Hepatic stellate cell (primary cell): ENCODE results near the gene PRDM7.
"Not testable (repeated sequence)": the region's sequence is repeated elsewhere in the genome, so short reads cannot be mapped to it uniquely, and the experiment has no call there.

Source experiments
- DNase-seq: peaks from one replicate; pipeline ENCODE4 v3.0.0; 2011; ENCODE audit warnings: low spot score

The PRDM7 gene

GRCh38 chr16:90012991-90013745, 64.0 kb downstream of the PRDM7 start:
- no peak for DNase-seq

- no peak for DNase-seq
These were observed 65.1 kb downstream of the PRDM7 start for GRCh38 chr16:90011908-90012501.

- no peak for DNase-seq
These were observed 65.7 kb downstream of the PRDM7 start for GRCh38 chr16:90011508-90011819.

- no peak for DNase-seq
These were observed 66.2 kb downstream of the PRDM7 start for GRCh38 chr16:90010676-90011507.

GRCh38 chr16:90009172-90009899, 67.8 kb downstream of the PRDM7 start:
- no peak for DNase-seq

GRCh38 chr16:90008708-90009145, 68.4 kb downstream of the PRDM7 start:
- DNase-seq = no peak

GRCh38 chr16:90007635-90008234, 69.4 kb downstream of the PRDM7 start:
- not testable (repeated sequence) for DNase-seq

GRCh38 chr16:90007015-90007414, 70.1 kb downstream of the PRDM7 start:
- DNase-seq = no peak
